Measurements from ENCODE around the gene FGF18.
"Not testable (repeated sequence)": the region's sequence is repeated elsewhere in the genome, so short reads cannot be mapped to it uniquely, and the experiment has no call there.

The FGF18 gene

DNA sequence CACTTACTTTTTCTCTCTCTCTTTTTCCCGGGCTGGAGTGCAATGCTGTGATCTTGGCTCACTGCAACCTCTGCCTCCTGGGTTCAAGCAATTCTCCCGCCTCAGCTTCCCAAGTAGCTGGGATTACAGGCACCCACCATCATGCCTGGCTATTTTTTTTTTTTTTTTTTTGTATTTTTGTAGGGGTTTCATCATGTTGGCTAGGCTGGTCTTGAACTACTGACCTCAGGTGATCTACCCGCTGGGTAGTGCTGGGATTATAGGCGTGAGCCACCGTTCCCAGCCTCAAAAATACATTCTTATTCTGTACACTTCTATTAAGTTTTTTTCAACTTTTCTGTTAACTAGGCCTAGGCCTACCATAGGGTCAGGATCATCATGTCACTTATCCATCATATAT lies 5.5 kb upstream of the FGF18 start:
- not testable (repeated sequence) for H3K9me3 Mint-ChIP-seq, H3K27me3 Mint-ChIP-seq
- H3K27ac Mint-ChIP-seq = peak overlapping the region; percentile 68
- H3K36me3 Mint-ChIP-seq = peaks cover 23% of the 10 kb centered on the region
- H3K4me3 Mint-ChIP-seq = peak overlapping the region; percentile 23
- peaks cover 30% of the 10 kb centered on the region for H3K4me1 Mint-ChIP-seq

DNA sequence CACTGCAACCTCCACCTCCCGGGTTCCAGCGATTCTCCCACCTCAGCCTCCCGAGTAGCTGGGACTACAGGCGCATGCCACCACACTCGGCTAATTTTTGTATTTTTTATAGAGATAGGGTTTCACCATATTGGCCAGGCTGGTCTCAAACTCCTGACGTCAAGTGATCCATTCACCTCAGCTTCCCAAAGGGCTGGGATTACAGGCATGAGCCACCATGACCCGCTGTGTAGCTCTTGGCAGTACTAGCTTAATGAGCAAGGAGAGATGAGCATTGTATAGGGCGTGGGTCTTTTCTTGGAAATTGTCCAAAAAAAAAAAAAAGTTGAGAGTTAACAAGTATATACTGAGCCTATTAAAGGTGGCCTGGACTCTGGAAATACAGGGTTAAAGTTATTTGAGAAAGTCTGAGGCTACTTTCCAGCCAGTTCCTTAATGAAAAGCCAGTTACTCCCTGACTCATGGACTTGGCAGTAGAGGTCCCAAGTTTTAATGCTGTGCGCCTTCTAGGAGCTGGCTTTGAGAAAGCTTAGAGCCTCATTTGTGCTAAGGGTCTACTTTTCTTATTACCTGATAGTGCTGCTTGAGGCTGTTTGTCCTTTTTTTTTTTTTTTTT lies 4.2 kb upstream of the FGF18 start:
- Mint-ChIP-seq H3K9me3 (no peaks in the 10 kb centered on the region), H3K27ac (peak overlapping the region; percentile 68), H3K36me3 (peaks cover 20% of the 10 kb centered on the region), H3K27me3 (no peaks in the 10 kb centered on the region), H3K4me1 (peaks cover 25% of the 10 kb centered on the region), H3K4me3 (no peak overlapping the region)

DNA sequence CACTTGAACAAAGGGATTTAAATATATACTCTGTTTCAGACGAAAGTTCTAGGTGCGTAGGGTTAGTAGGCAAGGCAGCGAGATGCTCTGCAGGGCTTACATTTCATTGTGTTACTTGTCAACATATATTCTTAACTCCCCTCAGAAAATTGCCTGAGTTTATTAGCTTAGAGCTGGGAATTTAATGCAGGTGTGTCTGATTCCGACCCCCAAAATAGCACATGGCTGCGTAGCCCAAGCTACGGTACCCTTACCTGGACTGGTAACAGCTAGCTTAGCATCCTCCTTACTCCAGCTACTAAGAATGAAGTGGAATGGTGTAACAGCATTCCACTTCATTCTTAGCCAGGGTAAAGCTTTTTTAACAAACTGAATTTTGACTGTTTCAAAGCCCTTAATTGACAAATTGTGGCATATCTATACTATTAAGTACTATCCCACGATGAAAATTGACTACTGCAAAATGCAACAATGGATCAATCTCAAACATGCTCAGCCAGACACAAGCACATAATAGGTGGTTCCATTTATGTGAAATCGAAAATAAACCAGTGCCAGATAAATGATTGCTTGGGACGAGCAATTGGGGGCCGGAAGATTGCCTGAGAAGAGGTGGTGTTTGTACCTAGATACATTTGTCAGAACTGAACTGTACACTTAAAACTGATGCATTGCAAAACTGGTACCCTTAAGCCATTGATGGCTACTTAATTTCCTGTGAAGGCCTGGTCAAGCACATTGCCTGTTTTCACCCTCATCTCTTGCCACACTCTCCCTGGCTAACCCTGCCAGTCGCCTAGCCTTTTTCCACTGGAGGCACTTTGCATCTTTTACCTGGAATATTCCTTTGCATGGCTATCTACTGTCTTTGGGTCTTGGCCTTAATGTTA lies 3.0 kb upstream of the FGF18 start:
- peaks cover 3% of the 10 kb centered on the region for H3K27me3 Mint-ChIP-seq
- no peak overlapping the region for H3K4me3 Mint-ChIP-seq
- peaks cover 27% of the 10 kb centered on the region for H3K4me1 Mint-ChIP-seq
- peaks cover 15% of the 10 kb centered on the region for H3K36me3 Mint-ChIP-seq
- H3K27ac Mint-ChIP-seq = no peak overlapping the region
- no peaks in the 10 kb centered on the region for H3K9me3 Mint-ChIP-seq

DNA sequence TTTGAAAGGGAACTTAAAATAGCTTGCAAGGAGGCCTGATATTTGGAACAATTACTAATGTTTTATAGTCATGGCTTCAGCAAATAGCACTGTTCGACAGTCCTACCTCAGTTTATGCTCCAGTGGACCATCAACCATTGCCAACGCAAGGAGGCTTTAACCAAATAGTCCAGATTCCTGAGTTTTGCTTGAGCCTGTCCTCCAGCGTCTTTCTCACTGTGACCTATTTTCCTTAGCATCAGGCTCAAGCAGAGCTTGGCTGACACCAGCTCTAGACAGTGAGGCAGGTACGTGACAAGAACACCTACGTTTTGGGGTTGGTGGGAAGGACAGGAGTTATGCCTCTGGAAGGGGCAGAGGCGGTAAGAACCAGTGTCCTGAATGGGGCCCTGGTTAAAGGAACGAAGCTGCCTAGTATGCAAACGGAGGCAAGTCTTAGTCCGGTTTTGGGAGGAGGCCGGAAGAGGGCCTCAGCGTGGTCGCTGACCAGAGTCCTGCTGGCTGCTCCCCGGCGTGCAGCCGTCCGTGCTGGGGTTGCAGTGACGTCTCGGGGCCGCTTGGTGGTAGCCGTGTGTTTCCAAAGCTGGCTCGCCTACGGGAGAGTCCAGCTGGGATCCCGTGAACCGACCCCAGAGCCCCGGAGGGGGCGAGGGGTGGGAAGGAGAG lies 998 bp upstream of the FGF18 start:
- peaks cover 5% of the 10 kb centered on the region for H3K27me3 Mint-ChIP-seq
- H3K4me1 Mint-ChIP-seq = peaks cover 13% of the 10 kb centered on the region
- H3K4me3 Mint-ChIP-seq = peak overlapping the region; percentile 79
- no peaks in the 10 kb centered on the region for H3K9me3 Mint-ChIP-seq
- peaks cover 1% of the 10 kb centered on the region for H3K36me3 Mint-ChIP-seq
- H3K27ac Mint-ChIP-seq = no peak overlapping the region

DNA sequence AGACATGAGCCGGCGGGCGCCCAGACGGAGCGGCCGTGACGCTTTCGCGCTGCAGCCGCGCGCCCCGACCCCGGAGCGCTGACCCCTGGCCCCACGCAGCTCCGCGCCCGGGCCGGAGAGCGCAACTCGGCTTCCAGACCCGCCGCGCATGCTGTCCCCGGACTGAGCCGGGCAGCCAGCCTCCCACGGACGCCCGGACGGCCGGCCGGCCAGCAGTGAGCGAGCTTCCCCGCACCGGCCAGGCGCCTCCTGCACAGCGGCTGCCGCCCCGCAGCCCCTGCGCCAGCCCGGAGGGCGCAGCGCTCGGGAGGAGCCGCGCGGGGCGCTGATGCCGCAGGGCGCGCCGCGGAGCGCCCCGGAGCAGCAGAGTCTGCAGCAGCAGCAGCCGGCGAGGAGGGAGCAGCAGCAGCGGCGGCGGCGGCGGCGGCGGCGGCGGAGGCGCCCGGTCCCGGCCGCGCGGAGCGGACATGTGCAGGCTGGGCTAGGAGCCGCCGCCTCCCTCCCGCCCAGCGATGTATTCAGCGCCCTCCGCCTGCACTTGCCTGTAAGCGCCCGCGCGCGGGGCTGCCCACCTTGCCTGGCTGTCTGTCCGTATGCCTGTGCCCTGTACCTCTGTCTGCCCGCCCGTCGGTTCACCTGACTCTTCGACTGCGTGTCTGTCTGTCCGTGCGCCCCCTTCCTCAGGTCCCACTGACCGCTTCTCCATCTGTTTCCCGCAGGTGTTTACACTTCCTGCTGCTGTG lies 412 bp downstream of the FGF18 start:
- H3K4me1 Mint-ChIP-seq = peaks cover 13% of the 10 kb centered on the region
- H3K27me3 Mint-ChIP-seq = peaks cover 6% of the 10 kb centered on the region
- peak overlapping the region; percentile 62 for H3K27ac Mint-ChIP-seq
- peak overlapping the region; percentile 80 for H3K4me3 Mint-ChIP-seq
- no peaks in the 10 kb centered on the region for H3K36me3 Mint-ChIP-seq
- no peaks in the 10 kb centered on the region for H3K9me3 Mint-ChIP-seq

DNA sequence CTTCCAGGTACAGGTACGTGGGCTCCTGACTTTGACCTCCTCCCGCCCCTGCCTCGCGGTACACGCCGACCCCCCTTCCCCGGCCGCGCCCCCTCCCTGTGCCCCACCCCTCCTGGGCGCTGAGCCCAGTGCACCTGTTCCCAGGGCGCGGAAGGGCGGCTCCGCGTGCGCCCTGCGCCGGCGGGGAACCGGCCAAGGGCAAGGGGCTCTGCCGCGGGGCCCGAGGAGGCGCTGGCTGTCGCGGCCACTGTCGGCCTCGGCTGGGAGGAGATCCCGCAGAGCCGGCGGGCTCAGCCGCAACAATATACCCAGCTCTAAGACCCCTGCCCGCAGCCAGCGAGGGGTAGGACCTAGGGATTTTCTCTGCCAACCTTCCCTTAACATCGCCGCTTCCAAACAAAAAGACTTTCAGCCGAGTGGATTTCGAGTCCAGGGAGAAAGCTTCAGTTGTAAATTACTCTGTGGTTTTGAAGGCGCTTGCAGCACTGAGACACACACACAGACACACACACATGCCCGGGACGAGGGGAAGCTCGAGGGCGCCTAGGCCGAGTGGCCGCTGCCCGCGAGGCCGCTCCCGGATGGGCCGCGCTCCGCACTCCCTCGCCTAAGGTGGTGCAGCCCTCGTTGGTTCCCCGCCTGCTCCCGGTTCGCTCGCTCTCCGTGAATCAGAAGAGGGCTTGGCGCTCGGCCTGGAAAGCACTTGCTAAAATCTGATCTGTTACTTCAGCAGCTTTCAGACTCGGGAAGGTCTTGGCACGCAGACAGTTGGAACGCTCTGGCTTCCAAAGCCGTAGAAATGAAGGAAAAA lies 1.2 kb downstream of the FGF18 start:
- Mint-ChIP-seq H3K9me3 (no peaks in the 10 kb centered on the region), H3K27me3 (peaks cover 6% of the 10 kb centered on the region), H3K27ac (no peak overlapping the region), H3K4me3 (peak overlapping the region; percentile 80), H3K36me3 (no peaks in the 10 kb centered on the region), H3K4me1 (peaks cover 13% of the 10 kb centered on the region)

DNA sequence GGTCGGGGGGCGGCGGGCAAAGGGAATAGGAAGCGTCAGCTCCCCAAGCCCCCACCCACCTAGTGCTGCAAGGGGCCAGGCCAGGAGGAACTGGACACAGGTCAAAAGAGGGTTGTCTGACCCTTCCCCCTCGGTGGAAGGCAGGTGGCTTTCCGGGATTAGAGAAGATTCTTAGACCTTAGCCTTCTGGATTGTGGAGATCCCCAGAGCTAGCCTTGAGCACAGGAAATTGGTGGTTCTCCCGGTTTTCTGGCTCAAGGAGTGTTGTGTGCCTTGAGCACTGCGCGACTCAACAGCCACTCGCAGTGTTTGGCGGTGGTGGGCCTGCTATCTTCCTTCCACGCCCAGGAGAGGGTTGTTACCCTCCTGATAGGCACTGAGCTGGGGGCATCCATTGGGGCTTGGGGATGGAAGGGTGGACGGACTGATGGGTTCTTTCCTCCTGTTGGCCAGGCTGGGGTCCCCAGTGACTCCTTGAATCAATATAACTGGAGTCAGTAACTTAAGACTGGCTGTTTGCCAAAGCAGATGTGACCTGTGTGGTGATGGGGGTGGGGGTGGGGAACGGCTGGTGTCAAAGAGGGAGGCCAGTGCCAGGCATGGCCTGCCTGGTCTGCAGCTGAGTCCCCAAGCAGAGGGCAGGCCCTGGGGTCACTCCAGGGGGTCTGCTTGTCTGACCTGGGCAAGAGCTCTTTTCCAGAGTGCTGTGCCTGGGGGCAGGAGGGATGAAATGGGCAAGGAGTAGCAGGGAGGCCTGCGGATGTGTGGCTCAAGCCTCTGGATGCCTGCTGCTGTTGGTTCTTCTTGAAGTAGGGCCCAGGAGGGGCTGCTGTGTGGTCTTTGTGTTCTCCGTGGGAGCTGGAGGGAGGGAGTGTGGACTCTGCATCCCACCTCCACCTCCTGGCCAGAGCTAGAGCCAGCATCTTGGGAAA lies 2.1 kb downstream of the FGF18 start:
- H3K4me3 Mint-ChIP-seq = no peak overlapping the region
- no peaks in the 10 kb centered on the region for H3K36me3 Mint-ChIP-seq
- no peak overlapping the region for H3K27ac Mint-ChIP-seq
- H3K9me3 Mint-ChIP-seq = no peaks in the 10 kb centered on the region
- peaks cover 6% of the 10 kb centered on the region for H3K27me3 Mint-ChIP-seq
- peaks cover 13% of the 10 kb centered on the region for H3K4me1 Mint-ChIP-seq

DNA sequence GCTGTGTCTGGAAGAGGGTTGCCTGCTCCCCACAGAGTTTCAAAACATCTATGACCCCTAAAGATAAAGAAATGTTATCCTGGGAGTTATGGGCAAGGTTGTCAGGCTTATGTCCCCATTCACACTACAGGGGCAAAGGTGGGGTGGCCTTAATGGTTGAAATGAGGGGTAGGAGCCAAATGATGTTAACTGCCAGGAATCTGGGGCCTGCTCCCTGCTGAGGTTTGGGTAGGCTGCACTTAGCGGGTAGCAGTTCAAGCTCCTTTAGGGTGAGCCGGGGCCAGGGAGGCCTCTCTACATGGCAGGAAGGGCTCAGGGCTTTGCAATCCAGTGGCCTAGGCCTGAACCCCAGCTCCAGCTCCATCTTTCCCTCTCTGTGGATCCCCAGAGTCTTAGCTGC lies 3.0 kb downstream of the FGF18 start:
- no peaks in the 10 kb centered on the region for H3K9me3 Mint-ChIP-seq

DNA sequence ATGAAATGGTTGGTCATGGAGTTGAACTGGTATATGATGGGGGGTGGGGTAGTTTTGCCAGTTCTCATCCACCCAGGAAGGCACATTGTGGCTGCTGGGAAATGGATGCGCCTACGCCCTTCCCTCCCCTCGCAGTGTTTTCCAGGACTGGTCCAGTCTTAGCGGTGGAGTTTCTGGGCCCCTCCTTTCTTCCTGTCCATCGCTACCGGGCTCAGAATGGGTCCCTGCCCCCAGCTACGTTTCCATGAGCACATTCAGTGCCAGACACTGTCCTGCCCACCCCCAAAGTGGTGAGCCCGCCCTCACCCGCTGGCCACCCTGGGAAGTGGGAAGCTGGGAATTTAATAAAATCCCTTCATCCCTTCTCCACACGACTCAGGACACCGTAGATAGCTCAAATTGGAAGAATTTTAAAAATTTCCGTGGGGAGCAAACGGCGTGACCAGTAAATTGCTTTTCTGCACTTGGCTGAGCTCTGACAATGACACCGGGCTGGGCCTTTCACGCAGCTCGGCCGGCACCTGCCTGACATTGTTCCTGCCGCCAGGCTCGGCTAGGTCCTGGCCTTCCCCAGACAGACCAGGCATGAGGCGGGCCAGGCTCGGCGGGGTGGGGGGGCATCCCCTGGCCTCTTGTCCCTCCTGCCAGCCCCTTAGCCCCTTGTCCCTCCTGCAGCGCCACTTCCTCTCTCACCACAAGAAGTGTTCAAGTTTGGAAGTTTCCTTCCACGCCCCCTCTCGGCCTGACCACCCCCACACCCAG lies 3.6 kb downstream of the FGF18 start:
- no peaks in the 10 kb centered on the region for H3K9me3 Mint-ChIP-seq
- peaks cover 13% of the 10 kb centered on the region for H3K4me1 Mint-ChIP-seq
- peaks cover 6% of the 10 kb centered on the region for H3K27me3 Mint-ChIP-seq
- no peak overlapping the region for H3K27ac Mint-ChIP-seq
- H3K4me3 Mint-ChIP-seq = no peak overlapping the region
- H3K36me3 Mint-ChIP-seq = no peaks in the 10 kb centered on the region

More for the DNA sequence above, 3.0 kb downstream of the FGF18 start:
- peaks cover 6% of the 10 kb centered on the region for H3K27me3 Mint-ChIP-seq
- peaks cover 13% of the 10 kb centered on the region for H3K4me1 Mint-ChIP-seq
- no peak overlapping the region for H3K27ac Mint-ChIP-seq
- H3K36me3 Mint-ChIP-seq = no peaks in the 10 kb centered on the region
- H3K4me3 Mint-ChIP-seq = no peak overlapping the region

DNA sequence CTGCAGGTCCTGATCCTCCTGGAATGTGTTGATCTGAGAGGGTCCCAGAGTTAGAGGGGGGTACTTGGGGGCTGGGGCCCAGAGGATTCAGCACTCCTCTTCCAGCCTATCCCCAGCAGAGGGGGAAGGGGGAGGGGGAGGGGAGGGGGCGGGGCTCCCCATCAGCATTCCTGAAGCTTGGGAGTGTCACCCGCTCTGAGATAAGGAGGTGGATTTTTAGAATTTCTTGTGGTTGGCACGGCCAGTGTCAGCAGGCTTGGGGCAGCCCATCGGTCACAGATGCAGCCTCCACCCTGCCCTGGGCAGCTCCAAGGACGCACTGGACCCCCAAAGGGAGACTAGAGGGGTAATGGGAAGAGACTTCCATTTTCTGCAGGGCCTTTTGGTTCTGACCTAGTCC lies 5.3 kb downstream of the FGF18 start:
- H3K4me3 Mint-ChIP-seq = no peak overlapping the region
- H3K4me1 Mint-ChIP-seq = peaks cover 9% of the 10 kb centered on the region
- H3K9me3 Mint-ChIP-seq = no peaks in the 10 kb centered on the region
- no peak overlapping the region for H3K27ac Mint-ChIP-seq
- H3K36me3 Mint-ChIP-seq = no peaks in the 10 kb centered on the region
- H3K27me3 Mint-ChIP-seq = peaks cover 6% of the 10 kb centered on the region

DNA sequence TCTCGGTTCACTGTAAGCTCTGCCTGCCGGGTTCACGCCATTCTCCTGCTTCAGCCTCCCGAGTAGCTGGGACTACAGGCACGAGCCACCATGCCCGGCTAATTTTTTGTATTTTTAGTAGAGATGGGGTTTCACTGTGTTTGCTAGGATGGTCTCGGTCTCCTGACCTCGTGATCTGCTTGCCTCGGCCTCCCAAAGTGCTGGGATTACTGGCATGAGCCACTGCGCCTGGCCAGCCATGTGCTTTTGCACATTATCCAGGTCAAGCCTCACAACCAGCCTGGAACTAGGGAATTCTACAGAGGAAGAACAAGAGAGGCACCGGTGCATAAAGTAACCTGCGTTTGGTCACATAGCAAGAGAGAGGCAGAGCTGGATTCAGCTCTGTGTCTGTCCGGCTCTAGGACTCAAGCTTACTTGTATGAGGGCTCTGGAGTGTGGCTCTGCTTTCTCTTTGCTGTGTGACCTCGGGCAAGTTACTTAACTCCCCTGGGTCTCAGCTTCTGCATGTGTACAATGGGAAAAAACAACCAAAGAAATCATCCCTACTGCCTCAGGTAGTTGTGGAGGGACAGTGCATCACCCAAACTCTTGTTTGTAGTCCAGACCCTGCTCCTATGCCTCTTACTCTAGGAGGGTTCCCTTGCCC lies 6.3 kb downstream of the FGF18 start:
- Mint-ChIP-seq H3K36me3 (no peaks in the 10 kb centered on the region), H3K27ac (no peak overlapping the region), H3K4me1 (peaks cover 5% of the 10 kb centered on the region)

DNA sequence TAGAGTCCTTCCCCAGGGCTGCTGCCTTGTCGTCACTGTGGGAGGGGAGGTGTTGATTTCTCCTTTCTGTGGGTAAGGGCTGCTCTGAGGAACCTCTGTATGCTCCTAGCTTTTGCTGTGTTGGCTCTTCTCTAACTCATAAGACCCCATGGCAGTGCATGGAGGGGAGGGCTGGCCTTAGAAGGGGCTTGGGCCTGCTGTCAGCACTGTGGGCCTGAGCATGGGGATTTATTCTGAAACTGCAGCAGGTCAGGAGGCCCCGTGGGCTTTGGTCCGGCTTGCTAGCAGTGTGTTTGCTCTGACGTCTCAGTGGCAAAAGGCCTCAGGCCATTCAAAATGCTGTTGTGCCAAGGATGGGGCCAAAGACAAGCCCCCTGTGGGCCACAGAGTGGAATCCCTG lies 6.8 kb downstream of the FGF18 start:
- Mint-ChIP-seq H3K9me3 (no peaks in the 10 kb centered on the region), H3K4me3 (no peak overlapping the region), H3K36me3 (no peaks in the 10 kb centered on the region), H3K27ac (no peak overlapping the region), H3K27me3 (peaks cover 3% of the 10 kb centered on the region), H3K4me1 (no peaks in the 10 kb centered on the region)

More for the DNA sequence above, 6.3 kb downstream of the FGF18 start:
- H3K9me3 Mint-ChIP-seq = no peaks in the 10 kb centered on the region
- H3K4me3 Mint-ChIP-seq = no peak overlapping the region
- H3K27me3 Mint-ChIP-seq = peaks cover 6% of the 10 kb centered on the region

DNA sequence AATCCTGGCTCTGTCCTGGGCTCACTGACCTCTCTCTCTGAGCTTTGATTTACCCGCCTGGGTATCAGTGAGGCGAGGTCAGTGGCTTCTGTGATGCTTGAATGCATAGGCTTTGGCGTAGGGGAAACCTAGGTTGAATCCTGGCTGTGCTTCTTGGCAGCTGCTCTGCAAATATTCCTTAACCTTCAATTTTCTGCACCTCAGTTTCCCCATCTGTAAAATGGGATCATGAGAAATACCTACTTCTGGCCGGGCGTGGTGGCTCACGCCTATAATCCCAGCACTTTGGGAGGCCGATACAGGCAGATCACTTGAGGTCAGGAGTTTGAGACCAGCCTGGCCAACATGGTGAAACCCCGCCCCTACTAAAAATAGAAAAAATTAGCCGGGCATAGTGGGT lies 7.2 kb downstream of the FGF18 start:
- Mint-ChIP-seq H3K4me1 (no peaks in the 10 kb centered on the region), H3K36me3 (no peaks in the 10 kb centered on the region), H3K9me3 (no peaks in the 10 kb centered on the region), H3K27me3 (peaks cover 3% of the 10 kb centered on the region), H3K27ac (no peak overlapping the region), H3K4me3 (no peak overlapping the region)
